Esophagus squamous epithelium (tissue), 5 donors: ENCODE measurements around the gene DUSP22. TPM values are rescaled to one million over a fixed set of nuclear protein-coding genes. Genes with fewer than 3 reads are reported as not detected.

Experiments
- DNase-seq: peaks from one replicate; lab custom pipeline; 2025; lab: John Stamatoyannopoulos, UW
- H3K27ac ChIP-seq, 4 donors: fragments of 200-600 bp; sonication (generic); one replicate each; pipeline ENCODE4 v1.5.1; 2016 to 2019; ENCODE audit warnings: mild to moderate bottlenecking in 1 of 4
- H3K27me3 ChIP-seq, 4 donors: fragments of 200-600 bp; sonication (generic); 1 replicate in 3 of 4; 2 replicates in 1 of 4; pipeline versions ENCODE4 v1.5.1 to v1.6.0; 2017 to 2021; ENCODE audit warnings: antibody characterized with exemption in 1 of 4
- H3K36me3 ChIP-seq, 3 donors: fragments of 200-600 bp; sonication (generic); one replicate each; pipeline ENCODE4 v1.5.1; 2016 to 2019
- H3K4me1 ChIP-seq, 3 donors: fragments of 200-600 bp; sonication (generic); one replicate each; pipeline ENCODE4 v1.5.1; 2017 to 2019
- H3K4me3 ChIP-seq, 4 donors: fragments of 200-600 bp; sonication (generic); 1 replicate in 3 of 4; 2 replicates in 1 of 4; pipeline ENCODE4 v1.5.1; 2016 to 2019; ENCODE audit warnings: mild to moderate bottlenecking in 2 of 4, moderate library complexity in 1 of 4
- H3K9me3 ChIP-seq, 3 donors: fragments of 200-600 bp; sonication (generic); one replicate each; pipeline ENCODE4 v1.5.1; 2016 to 2019
- CTCF ChIP-seq, 6 experiments: fragments of 450-650 bp in 4 of 6; fragments of 200-600 bp in 2 of 6; sonication (generic) in 2 of 6; IDR thresholded peaks; one replicate each; pipeline ENCODE4 v1.5.1; 2016 to 2019; ENCODE audit warnings: antibody characterized with exemption in 6 of 6, mild to moderate bottlenecking in 4 of 6, moderate library complexity in 4 of 6
- POLR2A ChIP-seq, 4 donors: fragments of 450-650 bp; IDR thresholded peaks; one replicate each; pipeline ENCODE4 v1.6.1; 2017; ENCODE audit warnings: antibody characterized with exemption in 4 of 4, mild to moderate bottlenecking in 4 of 4, moderate library complexity in 3 of 4
- WGBS, 2 donors: methylation state at CpG; one replicate each; pipeline ENCODE4 v1.1.5; 2018; 5-methylcytosine and 5-hydroxymethylcytosine counted together
- intact Hi-C: fragments of 100-400 bp; cut with DNase I; formaldehyde crosslinking; loops from one replicate; pipeline ENCODE4 v1.15.0; 2022
- total RNA-seq, 4 donors: library from RNA; depleted of rRNA; stranded (reverse); fragments of >200 nt; gene quantifications; one replicate each; pipeline ENCODE4 v1.1.0, GENCODE V29; 2016
- donor health status: DM: yes; HTN: yes; CAD: no.

DUSP22 gene
- total RNA-seq, 4 donors from 2014 or later = 34.2 to 54.6 (median 45.2) TPM

DNA sequence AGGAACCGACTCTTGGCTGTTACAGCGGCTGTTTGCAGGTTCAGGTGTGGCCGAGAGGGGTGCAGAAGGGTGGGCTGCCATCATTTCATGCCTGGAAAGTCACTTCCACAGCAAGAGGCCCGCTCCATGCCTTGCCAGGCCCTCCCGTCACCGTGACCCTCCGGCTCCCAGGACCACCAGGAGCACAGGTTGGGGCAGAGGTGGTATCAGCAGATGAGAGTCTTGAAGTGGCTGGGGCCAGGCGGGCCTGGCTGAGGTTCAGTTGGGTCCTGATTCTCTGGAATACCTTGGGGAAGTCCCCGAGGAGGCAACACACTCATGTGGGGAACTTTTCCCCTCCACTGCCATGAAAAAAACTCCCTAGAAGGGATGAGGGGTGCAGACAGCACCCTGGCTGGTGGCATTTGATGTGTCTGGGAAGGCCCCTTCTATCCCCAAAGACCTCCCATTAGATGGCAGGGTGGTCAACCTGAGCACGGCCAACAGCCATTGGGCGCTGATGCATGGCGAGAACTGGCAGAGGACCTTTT lies 65.0 kb downstream of the DUSP22 start:
- no peaks in the 10 kb centered on the region for H3K9me3 ChIP-seq
- TF ChIP-seq POLR2A (IDR thresholded peaks at IDR 0.05) (no peak), CTCF (IDR thresholded peaks at IDR 0.05) (no peak)
- no peak overlapping the region for H3K4me3 ChIP-seq
- intact Hi-C loops = no loop called here
- no peak for DNase-seq
- peaks cover 0 to 12% (median 0%) of the 10 kb centered on the region in 3 donors for H3K4me1 ChIP-seq
- peaks cover 0 to 8% (median 0%) of the 10 kb centered on the region in 3 donors for H3K36me3 ChIP-seq
- H3K27me3 ChIP-seq = no peaks in the 10 kb centered on the region
- WGBS, 2 donors = 85 to 94% methylated on average over 8 to 12 of the region's 12 CpGs
- H3K27ac ChIP-seq = no peak overlapping the region

GRCh38 chr6:357791-358341 lies 65.6 kb downstream of the DUSP22 start:
- TF ChIP-seq POLR2A (IDR thresholded peaks at IDR 0.05) (no peak), CTCF (IDR thresholded peaks at IDR 0.05) (no peak)
- DNase-seq = no peak
- H3K9me3 ChIP-seq = peaks cover 0 to 4% (median 0%) of the 10 kb centered on the region in 3 donors
- H3K27me3 ChIP-seq = no peaks in the 10 kb centered on the region
- H3K4me1 ChIP-seq = peaks cover 0 to 12% (median 0%) of the 10 kb centered on the region in 3 donors
- H3K4me3 ChIP-seq = no peak overlapping the region
- intact Hi-C loops = no loop called here
- peaks cover 0 to 3% (median 0%) of the 10 kb centered on the region in 3 donors for H3K36me3 ChIP-seq
- no peak overlapping the region for H3K27ac ChIP-seq
- 78 to 83% methylated on average over 12 to 13 of the region's 13 CpGs for WGBS, 2 donors

DNA sequence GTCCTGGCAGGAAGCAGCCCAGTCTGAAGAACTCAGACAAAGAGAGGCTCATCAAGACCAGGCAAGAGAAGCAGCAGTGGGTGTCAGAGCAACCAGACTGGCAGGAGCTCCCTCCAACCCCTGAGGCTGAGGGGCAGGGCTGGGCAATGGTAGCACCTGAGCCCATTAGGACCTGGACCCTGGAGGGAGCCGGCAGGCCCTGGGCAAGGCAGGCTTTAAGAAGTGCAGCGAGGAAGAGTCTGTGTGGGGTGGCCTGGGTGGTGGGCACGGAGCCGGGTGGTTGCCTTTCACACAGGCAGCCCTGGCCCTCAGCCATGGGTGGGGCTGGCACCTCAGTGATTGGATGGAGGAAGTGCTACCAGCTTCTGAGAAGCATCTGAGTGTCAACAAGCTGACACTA lies 66.1 kb downstream of the DUSP22 start:
- Histone ChIP-seq H3K4me3 (no peak overlapping the region), H3K4me1 (peaks cover 0 to 12% (median 0%) of the 10 kb centered on the region in 3 donors), H3K27ac (no peak overlapping the region), H3K9me3 (peaks cover 0 to 9% (median 0%) of the 10 kb centered on the region in 3 donors), H3K36me3 (no peaks in the 10 kb centered on the region), H3K27me3 (no peaks in the 10 kb centered on the region)
- no peak for DNase-seq
- intact Hi-C loops = no loop called here
- 53 to 69% methylated on average over 4 of the region's 4 CpGs for WGBS, 2 donors
- no peak for TF ChIP-seq POLR2A (IDR thresholded peaks at IDR 0.05)
- TF ChIP-seq CTCF (IDR thresholded peaks at IDR 0.05) = no peak

GRCh38 chr6:358847-359246 lies 66.6 kb downstream of the DUSP22 start:
- Histone ChIP-seq H3K9me3 (peaks cover 0 to 13% (median 0%) of the 10 kb centered on the region in 3 donors), H3K36me3 (no peaks in the 10 kb centered on the region), H3K27ac (no peak overlapping the region), H3K4me1 (peaks cover 0 to 12% (median 0%) of the 10 kb centered on the region in 3 donors), H3K27me3 (no peaks in the 10 kb centered on the region), H3K4me3 (no peak overlapping the region)
- no peak for DNase-seq
- WGBS, 2 donors = 79 to 84% methylated on average over 5 to 8 of the region's 8 CpGs
- TF ChIP-seq POLR2A (IDR thresholded peaks at IDR 0.05) (no peak), CTCF (IDR thresholded peaks at IDR 0.05) (no peak)
- intact Hi-C loops = no loop called here

DNA sequence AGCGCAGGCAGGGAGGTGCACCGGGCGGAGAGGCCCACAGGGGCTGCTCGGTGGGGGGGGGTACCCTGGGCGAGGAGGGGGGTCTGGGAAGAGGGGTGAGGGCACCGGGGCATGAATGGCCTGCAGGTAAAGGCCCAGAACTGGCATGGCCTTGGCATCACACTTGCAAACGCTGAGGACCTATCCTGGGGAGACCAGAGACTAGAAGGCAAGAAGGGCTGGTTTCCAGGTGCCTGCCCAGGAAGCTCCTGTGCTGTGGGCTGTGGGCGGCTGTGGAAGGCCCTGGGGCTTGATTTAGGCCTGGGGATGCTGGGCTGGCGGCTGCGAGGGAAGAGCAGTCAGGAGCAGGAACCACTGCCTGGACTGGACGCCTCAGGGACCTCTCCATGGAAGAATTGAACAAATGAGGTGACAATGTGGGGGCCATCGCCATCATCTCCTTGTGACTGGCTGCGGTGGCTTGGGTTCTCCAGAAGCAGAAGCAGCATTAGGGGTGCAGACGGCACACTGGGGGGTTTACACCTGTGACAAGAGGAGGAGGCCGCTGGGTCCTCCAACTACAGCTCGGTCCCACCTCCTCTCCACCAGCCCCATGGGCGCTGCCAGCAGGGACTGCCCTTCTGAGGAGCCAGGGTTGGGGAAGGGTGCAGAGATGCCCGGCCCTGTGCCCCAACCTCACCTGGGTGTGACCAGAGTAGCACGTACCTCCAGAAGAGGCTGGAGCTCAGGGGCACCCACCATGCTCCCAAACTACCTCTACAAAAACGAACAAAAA lies 67.2 kb downstream of the DUSP22 start:
- DNase-seq = no peak
- Histone ChIP-seq H3K36me3 (no peaks in the 10 kb centered on the region), H3K27me3 (no peaks in the 10 kb centered on the region), H3K9me3 (peaks cover 0 to 19% (median 0%) of the 10 kb centered on the region in 3 donors), H3K27ac (no peak overlapping the region), H3K4me1 (peaks cover 0 to 12% (median 0%) of the 10 kb centered on the region in 3 donors), H3K4me3 (no peak overlapping the region)
- intact Hi-C loops = no loop called here
- TF ChIP-seq CTCF (IDR thresholded peaks at IDR 0.05) = no peak
- TF ChIP-seq POLR2A (IDR thresholded peaks at IDR 0.05) = no peak
- WGBS, 2 donors = 79 to 80% methylated on average over 19 to 20 of the region's 20 CpGs
